Aortic smooth muscle cell (primary cell): ENCODE results near the gene FAM227A. TPM values are rescaled to one million over a fixed set of nuclear protein-coding genes. Genes with fewer than 3 reads are reported as not detected.

ENCODE experiments used
- total RNA-seq: library from RNA; depleted of rRNA; stranded (reverse); fragments of >200 nt; gene quantifications from 2 replicates; pipeline ENCODE4 v1.2.3, GENCODE V29; 2014

Gene FAM227A
- 1.1 and 1.8 TPM in 2 replicates for total RNA-seq

DNA sequence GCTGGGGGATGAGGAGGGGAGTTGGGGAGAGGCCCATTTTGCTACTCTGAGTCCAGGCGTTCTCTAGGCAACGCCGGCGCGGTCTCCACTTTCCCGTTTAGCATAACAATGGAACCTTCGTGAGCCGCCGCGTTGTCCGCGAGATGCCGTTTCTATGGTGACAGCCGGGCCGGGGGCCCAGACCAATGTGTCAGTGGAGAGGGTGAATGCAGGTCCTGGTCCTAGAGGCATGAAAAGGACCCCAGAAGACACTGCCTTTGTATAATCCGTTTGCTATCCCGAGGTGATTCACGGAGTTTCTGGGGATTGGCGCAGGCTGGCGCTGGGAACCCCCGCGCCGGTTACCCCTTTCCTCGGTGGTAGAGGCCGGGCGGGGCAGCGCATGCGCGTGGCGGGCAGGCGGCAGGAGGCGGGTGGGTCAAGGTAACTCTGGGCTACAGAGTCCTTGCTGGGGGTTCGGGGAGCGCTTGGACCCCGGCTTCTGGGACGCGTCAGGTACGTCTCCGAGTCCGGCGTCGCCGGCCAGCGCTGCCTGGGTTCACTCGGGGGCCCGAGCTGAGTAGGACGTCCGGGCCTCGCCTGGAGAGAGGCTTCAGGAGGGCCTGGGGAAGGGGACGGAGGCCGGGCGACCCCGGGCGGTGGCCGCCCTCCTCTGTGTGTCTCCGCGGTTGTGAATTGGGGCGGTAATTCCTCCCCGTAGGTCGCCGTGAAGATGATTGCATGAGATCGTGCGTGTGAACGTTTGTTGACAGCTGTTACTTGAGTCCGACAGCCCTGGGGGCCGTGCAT, at the start of gene FAM227A, which contains the start of gene CBY1:
Gene FAM227A (minus strand): TSS at position 137 of the 789 bp plus-strand sequence. CDS start 6,224 bp downstream, outside the sequence.
Gene CBY1 (plus strand): TSS at position 383 of the 789 bp plus-strand sequence. CDS start 11,417 bp downstream, outside the sequence.

DNA sequence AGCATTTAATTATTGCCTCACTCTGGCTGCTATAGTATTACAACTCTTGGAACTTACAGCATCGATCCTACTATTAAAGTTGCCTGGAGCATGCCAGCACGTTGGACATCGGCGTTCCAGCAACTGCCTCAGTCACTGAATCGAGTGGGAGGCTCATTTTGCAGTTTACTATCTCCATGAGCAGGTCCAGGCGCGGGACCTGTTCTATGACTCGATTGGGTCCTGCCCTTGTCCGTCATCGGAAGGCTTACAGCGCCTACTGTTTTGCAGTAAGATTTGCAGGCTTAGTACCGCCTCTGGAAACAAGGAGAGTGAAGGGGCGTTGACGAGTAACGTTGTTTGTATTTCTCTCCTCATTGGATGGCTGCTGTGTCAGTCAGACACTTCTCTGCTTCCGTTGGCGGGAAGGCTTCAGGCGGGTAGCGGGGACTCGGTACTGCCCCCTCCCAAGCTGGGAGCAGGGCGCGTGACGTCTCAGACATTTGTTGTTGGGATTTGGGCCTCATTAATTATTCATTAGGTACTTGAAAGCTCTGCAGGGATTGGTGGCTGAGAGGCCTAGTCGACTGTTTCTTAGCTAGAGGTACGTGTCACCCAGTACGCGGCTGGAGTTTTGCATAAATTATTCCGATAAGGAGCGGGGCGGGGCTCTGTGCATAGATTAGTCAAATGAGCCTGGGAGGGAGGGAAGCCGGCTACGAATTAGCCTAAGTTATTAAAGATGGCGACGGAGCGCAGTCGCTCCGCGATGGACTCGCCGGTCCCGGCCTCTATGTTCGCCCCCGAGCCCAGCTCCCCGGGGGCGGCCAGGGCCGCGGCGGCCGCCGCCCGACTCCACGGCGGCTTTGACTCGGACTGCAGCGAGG, 49.3 kb upstream of the FAM227A start, which contains the start of gene GTPBP1:
Gene GTPBP1 (plus strand): TSS at position 710 of the 866 bp plus-strand sequence. CDS start 12 bp downstream, at position 722.

DNA sequence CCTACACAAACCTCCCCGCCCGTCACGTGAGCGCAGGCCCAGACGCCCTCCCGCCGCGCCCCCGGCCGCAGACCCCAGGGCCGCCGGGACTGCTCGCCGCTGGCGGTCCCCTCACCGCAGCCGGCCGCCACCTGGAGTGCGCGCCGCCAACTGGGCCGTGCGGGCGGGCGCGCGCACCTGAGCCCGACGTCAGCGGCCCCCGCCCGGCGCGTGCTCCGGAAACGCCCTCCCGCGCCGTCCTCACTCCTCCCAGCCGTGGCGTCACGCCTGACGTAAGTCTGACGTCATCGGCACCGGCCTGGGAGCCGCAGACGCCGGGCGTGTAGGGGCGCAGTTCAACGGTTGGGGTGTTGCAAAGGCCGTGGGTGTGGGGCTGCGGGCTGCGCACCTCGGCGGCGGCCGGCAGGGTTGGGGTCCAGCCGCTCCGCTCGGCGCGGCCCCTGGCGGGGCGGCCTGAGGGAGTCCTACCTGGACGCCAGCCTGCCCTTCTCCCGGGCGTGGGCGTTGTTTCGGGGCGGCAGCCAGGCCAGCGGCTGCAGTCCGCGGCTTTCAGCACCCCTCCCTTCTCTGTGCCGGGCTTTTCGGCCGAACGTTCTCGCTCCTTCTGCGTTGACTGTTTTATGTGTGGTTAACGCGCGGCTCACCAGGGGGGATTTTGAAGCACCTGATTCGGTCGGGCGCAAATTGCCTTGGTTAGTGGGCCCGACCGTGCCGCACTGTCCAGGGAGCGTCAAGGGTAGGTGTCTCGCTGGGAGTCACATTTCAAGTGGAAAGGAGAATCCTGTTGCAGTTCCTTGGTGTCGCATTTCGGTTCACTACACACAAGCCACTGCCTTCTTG, 44.8 kb upstream of the FAM227A start, which contains the start of gene JOSD1:
Gene JOSD1 (minus strand): TSS at position 155 of the 840 bp plus-strand sequence. CDS start 956 bp downstream, outside the sequence.

DNA sequence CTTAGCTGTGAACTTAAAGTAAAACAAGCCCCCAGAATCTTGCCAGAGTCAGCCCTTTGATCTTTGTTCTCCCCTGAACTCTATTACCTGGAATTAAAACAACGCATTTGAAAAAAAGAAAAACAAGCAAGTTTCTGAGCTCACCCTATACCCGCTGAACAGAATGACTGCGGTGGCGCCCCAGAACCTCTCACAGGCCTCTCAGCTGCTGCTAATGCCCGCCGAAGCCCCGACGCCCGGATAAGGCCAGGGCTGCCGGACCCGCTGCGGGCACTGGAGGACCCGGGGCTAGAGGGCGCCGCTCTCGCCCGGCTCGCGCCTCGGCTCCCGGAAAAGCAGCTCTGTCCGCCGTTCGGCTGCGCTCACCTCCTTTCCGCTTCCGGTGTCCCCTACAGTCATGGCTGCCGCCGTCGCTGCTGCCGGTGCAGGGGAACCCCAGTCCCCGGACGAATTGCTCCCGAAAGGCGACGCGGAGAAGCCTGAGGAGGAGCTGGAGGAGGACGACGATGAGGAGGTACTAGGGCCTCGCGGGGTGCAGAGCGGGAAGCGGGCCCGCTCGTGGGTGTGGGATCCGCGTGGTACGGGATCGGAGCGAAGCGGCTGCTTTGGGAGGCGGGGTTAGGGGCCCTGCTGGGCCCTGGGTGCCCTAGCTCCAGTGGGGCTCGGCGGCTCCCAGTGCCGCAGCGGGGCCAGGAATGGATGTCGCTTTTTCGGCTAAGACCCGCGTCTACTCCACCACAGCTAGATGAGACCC, 25.6 kb upstream of the FAM227A start, which contains the start of gene TOMM22:
Gene TOMM22 (plus strand): TSS at position 376 of the 754 bp plus-strand sequence. CDS start 22 bp downstream, at position 398.

DNA sequence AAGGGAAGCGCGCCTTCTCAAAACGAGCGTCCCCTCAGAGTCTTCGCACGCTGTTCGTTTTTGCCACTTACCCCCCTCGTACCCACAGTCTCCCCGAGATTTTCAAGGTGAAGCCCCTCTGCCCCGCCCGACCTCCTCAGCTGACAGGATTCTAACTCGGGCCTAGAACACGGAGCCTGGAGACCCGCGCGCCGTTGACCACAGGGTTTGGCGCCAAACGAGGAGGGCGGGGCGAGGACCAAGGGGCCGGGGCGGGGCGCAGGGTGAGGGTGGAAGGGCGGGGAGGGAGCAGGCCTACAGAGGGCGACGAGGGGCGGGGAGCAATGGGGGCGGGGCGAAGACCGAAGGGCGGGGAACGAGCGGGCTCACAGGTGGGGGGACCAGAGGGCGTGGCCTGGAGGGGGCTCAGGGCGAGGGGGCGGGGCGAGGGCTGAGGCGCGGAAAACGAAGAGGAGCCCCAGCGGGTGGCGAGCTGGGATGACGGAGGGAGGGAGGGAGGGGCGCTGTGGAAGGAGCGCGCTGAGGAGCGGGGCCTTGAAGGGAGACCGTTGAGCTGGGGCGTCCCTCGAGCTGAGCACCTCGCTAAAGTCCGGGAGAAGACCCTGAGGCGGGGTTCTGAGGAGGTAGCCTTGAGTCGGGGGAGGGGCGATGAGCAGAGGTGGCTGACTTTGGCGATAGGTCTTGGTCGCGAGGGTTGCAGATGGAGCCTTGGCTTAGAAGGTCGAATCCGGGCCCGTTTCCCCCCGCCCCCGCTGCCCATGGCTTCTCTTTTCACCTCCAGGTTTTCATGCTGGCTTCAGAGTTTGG, 86.0 kb downstream of the FAM227A start, which contains the start of gene DMC1:
Gene DMC1 (minus strand): TSS at position 212 of the 807 bp plus-strand sequence. CDS start 1,927 bp downstream, outside the sequence.

Other genes starting within 250 kb of the FAM227A start
- not detected in 2 replicates for gene KCNJ4, start 201.2 kb downstream of the FAM227A start, total RNA-seq
- 95.3 and 125 TPM in 2 replicates for gene KDELR3, start 188.3 kb downstream of the FAM227A start, total RNA-seq
- gene DDX17, start 150.1 kb downstream of the FAM227A start, total RNA-seq = 385 and 404 TPM in 2 replicates
- 3.2 and 3.4 TPM in 2 replicates for gene DMC1, start 86.2 kb downstream of the FAM227A start, total RNA-seq
- gene CBY1, start 246 bp upstream of the FAM227A start, total RNA-seq = 19.2 and 20.9 TPM in 2 replicates
- 51.5 and 55.1 TPM in 2 replicates for gene TOMM22, start 25.6 kb upstream of the FAM227A start, total RNA-seq
- 66.4 and 66.5 TPM in 2 replicates for gene JOSD1, start 44.6 kb upstream of the FAM227A start, total RNA-seq
- gene GTPBP1, start 49.6 kb upstream of the FAM227A start, total RNA-seq = 38.2 and 41.9 TPM in 2 replicates
- gene SUN2, start 99.6 kb upstream of the FAM227A start, total RNA-seq = 117 and 146 TPM in 2 replicates
- gene DNAL4, start 137.8 kb upstream of the FAM227A start, total RNA-seq = 14.9 and 15.4 TPM in 2 replicates
- 0.79 and 1.1 TPM in 2 replicates for gene NPTXR, start 187.6 kb upstream of the FAM227A start, total RNA-seq
- 57.9 and 60.9 TPM in 2 replicates for gene CBX6, start 215.8 kb upstream of the FAM227A start, total RNA-seq